HEK293 (cell line): ENCODE measurements around the gene UBAC2.

Experiments used
- CTCF ChIP-seq: fragments of 450-650 bp; formaldehyde crosslinking; IDR thresholded peaks from 2 replicates; pipeline ENCODE4 v1.5.1; 2016; ENCODE audit warnings: missing biosample characterization, missing genetic modification characterization
- HOXD13 ChIP-seq: sonication (generic); formaldehyde crosslinking; IDR thresholded peaks from 2 replicates; pipeline ENCODE4 v1.8.0; 2022; ENCODE audit warnings: missing genetic modification reagents, borderline replicate concordance
- REST ChIP-seq: fragments of 450-650 bp; formaldehyde crosslinking; IDR thresholded peaks from 2 replicates; pipeline ENCODE4 v1.5.1; 2016; ENCODE audit warnings: missing biosample characterization, missing genetic modification characterization
- SCRT2 ChIP-seq: fragments of 450-650 bp; formaldehyde crosslinking; IDR thresholded peaks from 2 replicates; pipeline ENCODE4 v1.5.1; 2016; ENCODE audit warnings: missing biosample characterization, missing genetic modification characterization
- TSHZ1 ChIP-seq: fragments of 450-650 bp; formaldehyde crosslinking; IDR thresholded peaks from 2 replicates; pipeline ENCODE4 v1.5.1; 2016; ENCODE audit warnings: missing biosample characterization, missing genetic modification characterization, borderline replicate concordance
- ZBTB49 ChIP-seq: fragments of 450-650 bp; formaldehyde crosslinking; IDR thresholded peaks from 2 replicates; pipeline ENCODE4 v1.5.1; 2016; ENCODE audit warnings: missing biosample characterization, missing genetic modification characterization, low read depth
- ZNF121 ChIP-seq: fragments of 450-650 bp; formaldehyde crosslinking; IDR thresholded peaks from 2 replicates; pipeline ENCODE4 v1.5.1; 2016; ENCODE audit warnings: missing biosample characterization, missing genetic modification characterization
- ZNF214 ChIP-seq: fragments of 450-650 bp; formaldehyde crosslinking; IDR thresholded peaks from 2 replicates; pipeline ENCODE4 v1.5.1; 2017; ENCODE audit warnings: missing biosample characterization, mild to moderate bottlenecking, missing genetic modification characterization, borderline replicate concordance
- ZNF416 ChIP-seq: fragments of 450-650 bp; formaldehyde crosslinking; IDR thresholded peaks from 2 replicates; pipeline ENCODE4 v1.5.1; 2016; ENCODE audit warnings: missing biosample characterization, missing genetic modification characterization
- ZNF548 ChIP-seq: fragments of 450-650 bp; formaldehyde crosslinking; IDR thresholded peaks from 2 replicates; pipeline ENCODE4 v1.5.1; 2016; ENCODE audit warnings: missing biosample characterization, missing genetic modification characterization
- ZNF670 ChIP-seq: fragments of 450-650 bp; formaldehyde crosslinking; IDR thresholded peaks from 2 replicates; pipeline ENCODE4 v1.5.1; 2016; ENCODE audit warnings: missing biosample characterization, missing genetic modification characterization, low read depth
- ZNF792 ChIP-seq: fragments of 450-650 bp; formaldehyde crosslinking; IDR thresholded peaks from 2 replicates; pipeline ENCODE4 v1.5.1; 2016; ENCODE audit warnings: missing biosample characterization, missing genetic modification characterization

- no peak for TF ChIP-seq CTCF (tag by site-specific recombination)
- TF ChIP-seq HOXD13 (CRISPR knock-in tag), result no peak
- no peak for TF ChIP-seq ZNF121
- TF ChIP-seq SCRT2 (tag by site-specific recombination), result no peak
- TF ChIP-seq TSHZ1 (tag by site-specific recombination), result no peak
- no peak for TF ChIP-seq ZNF670
- TF ChIP-seq ZBTB49, result no peak
- no peak for TF ChIP-seq ZNF214 (tag by site-specific recombination)
- TF ChIP-seq REST (tag by site-specific recombination), result no peak
- TF ChIP-seq ZNF416, result no peak
- TF ChIP-seq ZNF548 (tag by site-specific recombination), result no peak
- no peak for TF ChIP-seq ZNF792
Observed at GRCh38 chr13:99304541-99304940, 103.9 kb downstream of the UBAC2 start.
